ENCODE data around the gene C3orf70. TPM values are rescaled to one million over a fixed set of nuclear protein-coding genes. Genes with fewer than 3 reads are reported as not detected.
A peak's percentile ranks its signal among the peaks of the same experiment; 100 is the strongest.

The C3orf70 gene
- total and polyA plus RNA-seq, 9 donors, result 3.5 to 17.7 (median 7.6) TPM

GRCh38 chr3:185079625-185080024, 73.2 kb downstream of the C3orf70 start:
- DNase-seq, result no peak
- peak overlapping the region in 1 of 2 donors; percentile 49 for H3K27ac ChIP-seq
- H3K36me3 ChIP-seq, result no peaks in the 10 kb centered on the region
- peaks cover 2% of the 10 kb centered on the region for H3K4me1 ChIP-seq (ENCODE audit: insufficient read depth)
- WGBS, 3 donors, result 19 to 31% (median 25%) methylated on average over 1 of the region's 1 CpG
- intact Hi-C loops (cut with DNase I), result loop anchor here in 2 of 4 donors (10.0 kb wide), 2 partner anchors 75 to 95 kb away; partner anchors contain the start of gene C3orf70 (in 1 of the 2)
- H3K9me3 ChIP-seq, result no peaks in the 10 kb centered on the region
- TF ChIP-seq POLR2A (IDR thresholded peaks at IDR 0.05) (no peak), CTCF (IDR thresholded peaks at IDR 0.05) (no peak), EP300 (IDR thresholded peaks at IDR 0.05) (no peak)
- H3K4me3 ChIP-seq, result no peak overlapping the region
- no peaks in the 10 kb centered on the region for H3K27me3 ChIP-seq

GRCh38 chr3:185076219-185076618, 76.6 kb downstream of the C3orf70 start:
- DNase-seq, result no peak
- no peaks in the 10 kb centered on the region for H3K9me3 ChIP-seq
- 59 to 84% (median 75%) methylated on average over 8 of the region's 8 CpGs for whole genome bisulfite sequencing, 3 donors
- H3K36me3 ChIP-seq, result no peaks in the 10 kb centered on the region
- H3K27me3 ChIP-seq, result no peaks in the 10 kb centered on the region
- H3K27ac ChIP-seq, result no peak overlapping the region
- TF ChIP-seq CTCF (IDR thresholded peaks at IDR 0.05) (no peak), EP300 (IDR thresholded peaks at IDR 0.05) (no peak), POLR2A (IDR thresholded peaks at IDR 0.05) (no peak)
- H3K4me3 ChIP-seq, result no peak overlapping the region
- intact Hi-C loops (cut with DNase I), result loop anchor here in 1 of 4 donors (10.0 kb wide), 1 partner anchor 99 kb away; no protein-coding TSS in a partner anchor
- H3K4me1 ChIP-seq (ENCODE audit: insufficient read depth), result peaks cover 2% of the 10 kb centered on the region

- WGBS, 3 donors, result 92 to 93% (median 93%) methylated on average over 13 of the region's 13 CpGs
- H3K4me1 ChIP-seq (ENCODE audit: insufficient read depth), result peaks cover 2% of the 10 kb centered on the region
- H3K27me3 ChIP-seq, result no peaks in the 10 kb centered on the region
- intact Hi-C loops (cut with DNase I), result loop anchor here in 1 of 4 donors (10.0 kb wide), 1 partner anchor 99 kb away; no protein-coding TSS in a partner anchor
- no peak overlapping the region for H3K27ac ChIP-seq
- TF ChIP-seq EP300 (IDR thresholded peaks at IDR 0.05) (no peak), CTCF (IDR thresholded peaks at IDR 0.05) (no peak)
- DNase-seq, result no peak
- H3K36me3 ChIP-seq, result no peaks in the 10 kb centered on the region
- no peaks in the 10 kb centered on the region for H3K9me3 ChIP-seq
- H3K4me3 ChIP-seq, result no peak overlapping the region
Measured at GRCh38 chr3:185075547-185075946, 77.3 kb downstream of the C3orf70 start.

- H3K27me3 ChIP-seq, result no peaks in the 10 kb centered on the region
- intact Hi-C loops (cut with DNase I), result loop anchor here in 1 of 4 donors (10.0 kb wide), 1 partner anchor 103 kb away; no protein-coding TSS in a partner anchor
- H3K4me1 ChIP-seq (ENCODE audit: insufficient read depth), result no peaks in the 10 kb centered on the region
- H3K9me3 ChIP-seq, result no peaks in the 10 kb centered on the region
- H3K27ac ChIP-seq, result no peak overlapping the region
- TF ChIP-seq CTCF (IDR thresholded peaks at IDR 0.05) (no peak), EP300 (IDR thresholded peaks at IDR 0.05) (no peak), POLR2A (IDR thresholded peaks at IDR 0.05) (no peak)
- no peak overlapping the region for H3K4me3 ChIP-seq
- no peak for DNase-seq
- 53 to 56% (median 55%) methylated on average over 7 of the region's 7 CpGs for WGBS, 3 donors
- no peaks in the 10 kb centered on the region for H3K36me3 ChIP-seq
Measured at GRCh38 chr3:185071287-185071800, 81.5 kb downstream of the C3orf70 start.
